HG03039 (cell line): ENCODE data around the gene SLC7A7.
"Not testable (repeated sequence)": the region's sequence is repeated elsewhere in the genome, so short reads cannot be mapped to it uniquely, and the experiment has no call there.

Experiments
- ATAC-seq: cut with Tn5 transposase; IDR thresholded peaks from one replicate; pipeline ENCODE4 v1.9.1; 2021; ENCODE audit warnings: mild to moderate bottlenecking, moderate library complexity; ENCODE audit not compliant: unreplicated experiment

Gene SLC7A7

GRCh38 chr14:22794551-22794951 lies 20.7 kb downstream of the SLC7A7 start:
- ATAC-seq, result peak; percentile 52

GRCh38 chr14:22793976-22794375 lies 21.3 kb downstream of the SLC7A7 start:
- no peak for ATAC-seq

- not testable (repeated sequence) for ATAC-seq
Measured at GRCh38 chr14:22793550-22793949, 21.7 kb downstream of the SLC7A7 start.

- ATAC-seq, result no peak
Measured at GRCh38 chr14:22792158-22792557, 23.1 kb downstream of the SLC7A7 start.

GRCh38 chr14:22791301-22791700 lies 23.9 kb downstream of the SLC7A7 start:
- no peak for ATAC-seq

GRCh38 chr14:22786685-22787084 lies 28.6 kb downstream of the SLC7A7 start:
- no peak for ATAC-seq

- no peak for ATAC-seq
Measured at GRCh38 chr14:22781301-22781991, 33.8 kb downstream of the SLC7A7 start.

- ATAC-seq, result no peak
Measured at GRCh38 chr14:22780941-22781300, 34.3 kb downstream of the SLC7A7 start.

- no peak for ATAC-seq
Measured at GRCh38 chr14:22780105-22780679, 35.0 kb downstream of the SLC7A7 start.

GRCh38 chr14:22778084-22778483 lies 37.2 kb downstream of the SLC7A7 start:
- ATAC-seq, result no peak

- not testable (repeated sequence) for ATAC-seq
Measured at GRCh38 chr14:22776849-22777248, 38.4 kb downstream of the SLC7A7 start.

- no peak for ATAC-seq
Measured at GRCh38 chr14:22776215-22776614, 39.0 kb downstream of the SLC7A7 start.

- ATAC-seq, result no peak
Measured at GRCh38 chr14:22774011-22774706, 41.1 kb downstream of the SLC7A7 start.

GRCh38 chr14:22773162-22774010 lies 41.8 kb downstream of the SLC7A7 start:
- no peak for ATAC-seq

- no peak for ATAC-seq
Measured at GRCh38 chr14:22772725-22773124, 42.5 kb downstream of the SLC7A7 start.

GRCh38 chr14:22770481-22771187 lies 44.6 kb downstream of the SLC7A7 start:
- ATAC-seq, result no peak

GRCh38 chr14:22769369-22769768 lies 45.9 kb downstream of the SLC7A7 start:
- ATAC-seq, result no peak

GRCh38 chr14:22768947-22769346 lies 46.3 kb downstream of the SLC7A7 start:
- ATAC-seq, result no peak

- peak; percentile 25 for ATAC-seq
Measured at GRCh38 chr14:22767323-22767589, 48.0 kb downstream of the SLC7A7 start.

GRCh38 chr14:22766457-22767322 lies 48.5 kb downstream of the SLC7A7 start, which contains the start of gene OXA1L:
Gene OXA1L (plus strand): TSS chr14:22766688. CDS start chr14:22766702, 14 bp downstream.
- peak; percentile 75 for ATAC-seq
